HepG2 (cell line): ENCODE results near the gene CDX2. TPM values are rescaled to one million over a fixed set of nuclear protein-coding genes. Genes with fewer than 3 reads are reported as not detected.

ENCODE experiments used
- ATAC-seq: fragments of 200-7000 bp; cut with Tn5 transposase; 3 replicates; pipeline ENCODE4 v1.9.1; 2020; ENCODE audit warnings: mild to moderate bottlenecking, moderate library complexity
- BruUV-seq: library from RNA; stranded (reverse); fragments of 400-500 nt; replicated peaks from 2 replicates; lab custom pipeline; 2021; lab: Mats Ljungman, UMichigan
- CTCF ChIA-PET: fragments of 300-600 bp; formaldehyde crosslinking; extraction: SDS; loops from one replicate; lab custom pipeline; 2021; ENCODE audit warnings: low total read pairs, inconsistent platforms, low intra/inter-chr PET ratio; lab: Yijun Ruan, JAX
- POLR2A ChIA-PET: fragments of 350-600 bp; sonication (Branson Sonifier 250); formaldehyde crosslinking; loops from one replicate; lab custom pipeline; 2020; ENCODE audit warnings: antibody characterized with exemption, inconsistent platforms; lab: Yijun Ruan, JAX
- DNase-seq: peaks from one replicate; pipeline ENCODE4 v3.0.0-alpha.2; 2015; ENCODE audit warnings: low spot score
- FAIRE-seq: peaks from 3 replicates; lab custom pipeline; 2011; peaks lifted over from hg19 to GRCh38; lab: Jason Lieb, UNC
- H2AFZ ChIP-seq: one replicate; pipeline ENCODE4 v1.6.1; 2011; ENCODE audit warnings: low read length, inconsistent platforms
- H3K27ac ChIP-seq: fragments of 300-600 bp; 3 replicates; pipeline ENCODE4 v1.8.0; 2011; ENCODE audit warnings: mixed run types, mild to moderate bottlenecking, mixed read lengths, low read length, inconsistent platforms; ENCODE audit not compliant: insufficient read depth; ENCODE audit errors: extremely low read length
- H3K27me3 ChIP-seq, 2 experiments: fragments of 200-600 bp in 1 of 2; 2 replicates in 1 of 2; 3 replicates in 1 of 2; pipeline versions ENCODE4 v1.6.0 to v1.8.0; 2011; ENCODE audit warnings: low read length in 2 of 2, mild to moderate bottlenecking in 2 of 2, moderate library complexity in 2 of 2, inconsistent platforms in 1 of 2; ENCODE audit not compliant: insufficient read depth in 2 of 2, control insufficient read depth in 1 of 2
- H3K36me3 ChIP-seq, 2 experiments: fragments of 200-600 bp in 1 of 2; replicated peaks in 1 of 2; 2 replicates in 1 of 2; 3 replicates in 1 of 2; pipeline versions ENCODE4 v1.5.1 to v1.8.0; 2011; ENCODE audit warnings: low read length in 2 of 2, inconsistent platforms in 1 of 2; ENCODE audit not compliant: insufficient read depth in 2 of 2, control insufficient read depth in 1 of 2
- H3K4me1 ChIP-seq: 2 replicates; pipeline ENCODE4 v1.5.1; 2012; ENCODE audit warnings: low read length, inconsistent platforms; ENCODE audit not compliant: insufficient read depth
- H3K4me2 ChIP-seq: 2 replicates; pipeline ENCODE4 v1.6.0; 2011; ENCODE audit warnings: low read depth, low read length, inconsistent platforms
- H3K4me3 ChIP-seq, 3 experiments: fragments of 200-600 bp in 1 of 3; sonication (generic), shearing (Covaris generic) in 1 of 3; replicated peaks in 1 of 3; 2 replicates each; pipeline ENCODE4 v1.5.1; 2011 to 2016; ENCODE audit warnings: low read length in 3 of 3, inconsistent platforms in 2 of 3, low read depth in 2 of 3, mild to moderate bottlenecking in 2 of 3, control low read depth in 1 of 3, mixed read lengths in 1 of 3; ENCODE audit not compliant: insufficient read depth in 1 of 3
- H3K79me2 ChIP-seq: one replicate; pipeline ENCODE4 v1.6.1; 2011; ENCODE audit warnings: low read length, inconsistent platforms; ENCODE audit not compliant: insufficient read depth
- H3K9ac ChIP-seq: 2 replicates; pipeline ENCODE4 v1.6.0; 2011; ENCODE audit warnings: mild to moderate bottlenecking, low read depth, low read length, inconsistent platforms; ENCODE audit not compliant: insufficient read depth
- H3K9me3 ChIP-seq: 2 replicates; pipeline ENCODE4 v1.5.1; 2012; ENCODE audit warnings: mild to moderate bottlenecking, low read length
- H4K20me1 ChIP-seq: 2 replicates; pipeline ENCODE4 v1.6.0; 2011; ENCODE audit warnings: inconsistent platforms, mild to moderate bottlenecking, low read length, moderate library complexity; ENCODE audit not compliant: insufficient read depth
- ATM ChIP-seq: fragments of 450-650 bp; IDR thresholded peaks from 2 replicates; pipeline ENCODE4 v1.7.1; 2017; ENCODE audit warnings: mild to moderate bottlenecking, borderline replicate concordance
- CENPBD1 ChIP-seq: sonication (generic); formaldehyde crosslinking; IDR thresholded peaks from 2 replicates; pipeline ENCODE4 v1.8.0; 2022; ENCODE audit warnings: missing genetic modification reagents, low read depth, mild to moderate bottlenecking, borderline replicate concordance
- FUBP1 ChIP-seq: sonication (generic); formaldehyde crosslinking; IDR thresholded peaks from 2 replicates; pipeline ENCODE4 v1.5.1; 2020; ENCODE audit warnings: missing genetic modification reagents, mild to moderate bottlenecking, borderline replicate concordance
- PRDM15 ChIP-seq: sonication (generic); formaldehyde crosslinking; IDR thresholded peaks from 2 replicates; pipeline ENCODE4 v1.4.0; 2020; ENCODE audit warnings: missing genetic modification reagents
- SIX1 ChIP-seq: sonication (generic); formaldehyde crosslinking; IDR thresholded peaks from 2 replicates; pipeline ENCODE4 v1.4.0; 2020; ENCODE audit warnings: missing genetic modification reagents, borderline replicate concordance
- ZBTB8A ChIP-seq: sonication (generic); formaldehyde crosslinking; IDR thresholded peaks from 2 replicates; pipeline ENCODE4 v1.4.0; 2020; ENCODE audit warnings: mild to moderate bottlenecking, low read depth, missing genetic modification reagents, borderline replicate concordance
- ZNF543 ChIP-seq: sonication (generic); formaldehyde crosslinking; IDR thresholded peaks from 2 replicates; pipeline ENCODE4 v1.4.0; 2020; ENCODE audit warnings: mild to moderate bottlenecking, missing genetic modification reagents
- ZNF619 ChIP-seq: sonication (generic); formaldehyde crosslinking; IDR thresholded peaks from 2 replicates; pipeline ENCODE4 v1.4.0; 2020; ENCODE audit warnings: mild to moderate bottlenecking, missing genetic modification reagents
- ZZZ3 ChIP-seq: sonication (generic); formaldehyde crosslinking; IDR thresholded peaks from 2 replicates; pipeline ENCODE4 v1.4.0; 2020; ENCODE audit warnings: missing genetic modification reagents, mild to moderate bottlenecking, borderline replicate concordance
- WGBS: methylation state at CpG from one replicate; pipeline ENCODE4 v1.1.6; 2017; ENCODE audit warnings: low lambda C conversion rate; 5-methylcytosine and 5-hydroxymethylcytosine counted together
- in situ Hi-C: cut with HindIII; loops from 2 replicates; pipeline ENCODE4 v1.10.0; 2017; ENCODE audit warnings: low pct_unique_long_range_greater_than_20kb; ENCODE audit not compliant: extremely low pct_ligation_motif_present
- intact Hi-C: fragments of 100-400 bp; cut with micrococcal nuclease; formaldehyde crosslinking; loops from one replicate; pipeline ENCODE4 v1.10.0; 2022; ENCODE audit not compliant: unreplicated experiment
- polyA plus RNA-seq, 8 experiments: library from polyadenylated mRNA; depleted of rRNA in 3 of 8; stranded (reverse) in 7 of 8; unstranded in 1 of 8; fragments of >200 nt; fragmentation: Illumina TruSeq in 4 of 8; extraction: Trizol in 4 of 8; gene quantifications; 2 replicates each; pipeline versions ENCODE4 v1.2.1 to v1.2.3, GENCODE V29; 2011 to 2016; ENCODE audit warnings: low read depth in 4 of 8, missing spikeins in 1 of 8, mixed read lengths in 1 of 8; ENCODE audit not compliant: insufficient read depth in 1 of 8
- total RNA-seq, 5 experiments: library from RNA; depleted of rRNA; stranded (reverse); fragments of >200 nt; fragmentation: Illumina TruSeq; extraction: Trizol; gene quantifications; 2 replicates each; pipeline ENCODE4 v1.2.3, GENCODE V29; 2016; ENCODE audit warnings: low read depth in 1 of 5

Gene CDX2
- total and polyA plus RNA-seq, 2 of the 13 experiments (the other 11 are each of a cell fraction or from before 2014, with no cell fraction given) = 0.04 TPM; not detected in 1

- DNase-seq = no peak
- intact Hi-C loops = no loop called here
- H3K79me2 ChIP-seq = no peaks in the 10 kb centered on the region
- 84% methylated on average over 35 of the region's 45 CpGs for WGBS
- no peak overlapping the region for H3K4me3 ChIP-seq
- no peak overlapping the region for H3K4me2 ChIP-seq
- ATAC-seq = no peak
- H3K36me3 ChIP-seq = no peaks in the 10 kb centered on the region
- H3K27me3 ChIP-seq = peaks cover 19 to 62% of the 10 kb centered on the region in 2 experiments
- no peak overlapping the region for H3K27ac ChIP-seq
- H3K9ac ChIP-seq = no peak overlapping the region
- in situ Hi-C loops = loop anchor here (25.0 kb wide), 1 partner anchor 1004 kb away; no protein-coding TSS in a partner anchor
- FAIRE-seq = no peak
- H3K4me1 ChIP-seq = peaks cover 49% of the 10 kb centered on the region
- no TSS peak for BruUV-seq
- H3K9me3 ChIP-seq = no peaks in the 10 kb centered on the region
- no peaks in the 10 kb centered on the region for H4K20me1 ChIP-seq
- TF ChIP-seq SIX1 (CRISPR knock-in tag) (no peak), CENPBD1 (CRISPR knock-in tag) (no peak), ZNF619 (CRISPR knock-in tag) (no peak), ZBTB8A (no peak), PRDM15 (CRISPR knock-in tag) (no peak), ATM (no peak), ZNF543 (CRISPR knock-in tag) (no peak), ZZZ3 (CRISPR knock-in tag) (no peak), FUBP1 (CRISPR knock-in tag) (no peak)
- no peak overlapping the region for H2AFZ ChIP-seq
- ChIA-PET CTCF (no interaction called here), POLR2A (no interaction called here)
These were observed 3.1 kb downstream of the CDX2 start for GRCh38 chr13:27965740-27966640.
